ENCODE data around the gene PIEZO1.
A peak's percentile ranks its signal among the peaks of the same experiment; 100 is the strongest.

The PIEZO1 gene

GRCh38 chr16:88769617-88770460 is 15.2 kb downstream of the PIEZO1 start:
- no peak for DNase-seq (ENCODE audit: low read depth)

GRCh38 chr16:88768071-88768783 is 16.8 kb downstream of the PIEZO1 start:
- DNase-seq (ENCODE audit: low read depth) = no peak

GRCh38 chr16:88767546-88768070 is 17.4 kb downstream of the PIEZO1 start:
- DNase-seq (ENCODE audit: low read depth) = no peak

GRCh38 chr16:88766975-88767374 is 18.0 kb downstream of the PIEZO1 start:
- DNase-seq (ENCODE audit: low read depth) = no peak

GRCh38 chr16:88764913-88765349 is 20.1 kb downstream of the PIEZO1 start:
- DNase-seq (ENCODE audit: low read depth) = no peak

- no peak for DNase-seq (ENCODE audit: low read depth)
Measured at GRCh38 chr16:88764080-88764479, 20.9 kb downstream of the PIEZO1 start.

GRCh38 chr16:88763502-88764053 is 21.4 kb downstream of the PIEZO1 start:
- DNase-seq (ENCODE audit: low read depth) = no peak

GRCh38 chr16:88762941-88763340 is 22.1 kb downstream of the PIEZO1 start:
- no peak for DNase-seq (ENCODE audit: low read depth)

- DNase-seq (ENCODE audit: low read depth) = no peak
Measured at GRCh38 chr16:88762258-88762870, 22.7 kb downstream of the PIEZO1 start.

- no peak for DNase-seq (ENCODE audit: low read depth)
Measured at GRCh38 chr16:88761830-88762229, 23.2 kb downstream of the PIEZO1 start.

GRCh38 chr16:88761143-88761534 is 23.9 kb downstream of the PIEZO1 start:
- no peak for DNase-seq (ENCODE audit: low read depth)

GRCh38 chr16:88760424-88761142 is 24.4 kb downstream of the PIEZO1 start:
- no peak for DNase-seq (ENCODE audit: low read depth)

- no peak for DNase-seq (ENCODE audit: low read depth)
Measured at GRCh38 chr16:88759976-88760350, 25.1 kb downstream of the PIEZO1 start.

- DNase-seq (ENCODE audit: low read depth) = peak; percentile 49
Measured at GRCh38 chr16:88759245-88759975, 25.6 kb downstream of the PIEZO1 start.

- no peak for DNase-seq (ENCODE audit: low read depth)
Measured at GRCh38 chr16:88758944-88759244, 26.1 kb downstream of the PIEZO1 start.

- DNase-seq (ENCODE audit: low read depth) = no peak
Measured at GRCh38 chr16:88758227-88758943, 26.6 kb downstream of the PIEZO1 start.

GRCh38 chr16:88755745-88756443 is 29.1 kb downstream of the PIEZO1 start:
- DNase-seq (ENCODE audit: low read depth) = no peak

- no peak for DNase-seq (ENCODE audit: low read depth)
Measured at GRCh38 chr16:88754912-88755744, 29.9 kb downstream of the PIEZO1 start.
